PC-3 (cell line): Measurements from ENCODE around the gene SPSB4. TPM values are rescaled to one million over a fixed set of nuclear protein-coding genes. Genes with fewer than 3 reads are reported as not detected.

Experiments used
- ATAC-seq: fragments of 200-7000 bp; cut with Tn5 transposase; 2 replicates; pipeline ENCODE4 v1.9.1; 2020; ENCODE audit warnings: mild to moderate bottlenecking, moderate library complexity
- BruUV-seq: library from RNA; stranded (reverse); fragments of 400-500 nt; replicated peaks from 2 replicates; lab custom pipeline; 2021; lab: Mats Ljungman, UMichigan
- CTCF ChIA-PET: fragments of 300-600 bp; sonication (Branson Sonifier 250); formaldehyde crosslinking; loops from one replicate; lab custom pipeline; 2022; ENCODE audit warnings: antibody characterized with exemption; lab: Charles Lee
- POLR2A ChIA-PET: fragments of 300-600 bp; sonication (Branson Sonifier 250); formaldehyde crosslinking; loops from one replicate; lab custom pipeline; 2022; ENCODE audit warnings: antibody characterized with exemption; ENCODE audit not compliant: unreplicated experiment; lab: Charles Lee
- DNase-seq: peaks from one replicate; pipeline ENCODE4 v3.0.0-alpha.2; 2015
- H2AFZ ChIP-seq: fragments of 300-600 bp; sonication (generic); 2 replicates; pipeline ENCODE4 v1.6.0; 2016; ENCODE audit warnings: antibody characterized with exemption, low read length
- H3F3A ChIP-seq: fragments of 300-600 bp; sonication (generic); one replicate; pipeline ENCODE4 v1.6.0; 2017; ENCODE audit warnings: antibody characterized with exemption, low read length, control low read depth, mild to moderate bottlenecking; ENCODE audit not compliant: unreplicated experiment
- H3K27ac ChIP-seq: fragments of 300-600 bp; sonication (generic); 2 replicates; pipeline ENCODE4 v1.5.1; 2016; ENCODE audit warnings: mild to moderate bottlenecking, low read length
- H3K27me3 ChIP-seq: fragments of 300-600 bp; sonication (generic); 2 replicates; pipeline ENCODE4 v1.6.1; 2016; ENCODE audit warnings: low read length, mixed read lengths
- H3K36me3 ChIP-seq: fragments of 300-600 bp; sonication (generic); 2 replicates; pipeline ENCODE4 v1.6.1; 2016; ENCODE audit warnings: low read depth, mixed run types, low read length, mixed read lengths
- H3K4me1 ChIP-seq: fragments of 300-600 bp; sonication (generic); 2 replicates; pipeline ENCODE4 v1.5.1; 2016; ENCODE audit warnings: low read length; ENCODE audit not compliant: insufficient read depth
- H3K4me2 ChIP-seq: fragments of 300-600 bp; sonication (generic); 2 replicates; pipeline ENCODE4 v1.6.0; 2016; ENCODE audit warnings: low read length
- H3K4me3 ChIP-seq: fragments of 300-600 bp; sonication (generic); 2 replicates; pipeline ENCODE4 v1.5.1; 2016; ENCODE audit warnings: mild to moderate bottlenecking, low read length, mixed read lengths
- H3K79me2 ChIP-seq: fragments of 300-600 bp; sonication (generic); 2 replicates; pipeline ENCODE4 v1.6.1; 2017; ENCODE audit warnings: low read length, mixed read lengths
- H3K9ac ChIP-seq: fragments of 300-600 bp; sonication (generic); 2 replicates; pipeline ENCODE4 v1.6.0; 2016; ENCODE audit warnings: mild to moderate bottlenecking, low read length
- H3K9me2 ChIP-seq: fragments of 300-600 bp; sonication (generic); replicated peaks from 2 replicates; pipeline ENCODE4 v1.6.1; 2016; ENCODE audit warnings: mixed run types, low read length, mixed read lengths
- H3K9me3 ChIP-seq: fragments of 300-600 bp; sonication (generic); 2 replicates; pipeline ENCODE4 v1.6.1; 2016; ENCODE audit warnings: low read length, mixed read lengths
- H4K20me1 ChIP-seq: fragments of 300-600 bp; sonication (generic); 2 replicates; pipeline ENCODE4 v1.6.1; 2016; ENCODE audit warnings: low read length, mixed read lengths
- CTCF ChIP-seq: fragments of 300-600 bp; sonication (generic); conservative IDR thresholded peaks from 2 replicates; pipeline ENCODE4 v1.5.1; 2017; ENCODE audit warnings: antibody characterized with exemption, low read depth, mild to moderate bottlenecking, low read length
- EZH2 ChIP-seq: fragments of 300-600 bp; sonication (generic); IDR thresholded peaks from one replicate; pipeline ENCODE4 v1.6.1; 2017; ENCODE audit warnings: antibody characterized with exemption, mild to moderate bottlenecking, low read length; ENCODE audit not compliant: unreplicated experiment
- EZH2phosphoT487 ChIP-seq: fragments of 300-600 bp; sonication (generic); IDR thresholded peaks from 2 replicates; pipeline ENCODE4 v1.6.1; 2018; ENCODE audit warnings: mild to moderate bottlenecking, antibody characterized with exemption, low read length, borderline replicate concordance
- intact Hi-C: fragments of 100-400 bp; cut with micrococcal nuclease; formaldehyde crosslinking; loops from 2 replicates; pipeline ENCODE4 v1.9.0; 2023
- total RNA-seq: library from RNA; depleted of rRNA; stranded (reverse); fragments of >200 nt; gene quantifications from 2 replicates; pipeline ENCODE4 v1.2.3, GENCODE V29; 2014

Gene SPSB4
- total RNA-seq, 1 experiment from 2014 or later: not detected

- TF ChIP-seq CTCF (no peak), EZH2phosphoT487 (no peak), EZH2 (no peak)
- Histone ChIP-seq H3K4me1 (no peaks in the 10 kb centered on the region), H3K36me3 (no peaks in the 10 kb centered on the region), H3K4me2 (no peak overlapping the region), H3K27me3 (peaks cover 10% of the 10 kb centered on the region; the same call in 1 of the 2 replicates), H3K27ac (no peak overlapping the region), H3K9ac (no peak overlapping the region), H3K4me3 (no peak overlapping the region), H4K20me1 (no peaks in the 10 kb centered on the region), H3F3A (no peaks in the 10 kb centered on the region), H3K9me3 (no peaks in the 10 kb centered on the region), H2AFZ (no peak overlapping the region), H3K79me2 (no peaks in the 10 kb centered on the region), H3K9me2 (no peaks in the 10 kb centered on the region)
- intact Hi-C loops: no loop called here
- DNase-seq (no peak), ATAC-seq (no peak)
- ChIA-PET POLR2A (no interaction called here), CTCF (no interaction called here)
- no TSS peak for BruUV-seq
These were observed 71.4 kb downstream of the SPSB4 start for GRCh38 chr3:141122455-141123030.

GRCh38 chr3:141123677-141124410 is 72.7 kb downstream of the SPSB4 start:
- POLR2A ChIA-PET: no interaction called here
- BruUV-seq: no TSS peak
- Histone ChIP-seq H3K36me3 (no peaks in the 10 kb centered on the region), H3F3A (no peaks in the 10 kb centered on the region), H3K4me3 (no peak overlapping the region), H3K79me2 (no peaks in the 10 kb centered on the region), H2AFZ (no peak overlapping the region), H3K4me2 (no peak overlapping the region), H3K9me2 (no peaks in the 10 kb centered on the region), H3K4me1 (no peaks in the 10 kb centered on the region), H4K20me1 (no peaks in the 10 kb centered on the region), H3K27ac (no peak overlapping the region), H3K27me3 (peaks cover 10% of the 10 kb centered on the region; the same call in 1 of the 2 replicates), H3K9ac (no peak overlapping the region), H3K9me3 (no peaks in the 10 kb centered on the region)
- no peak for ATAC-seq
- CTCF ChIA-PET: no interaction called here
- TF ChIP-seq CTCF (no peak), EZH2 (no peak), EZH2phosphoT487 (no peak)
- intact Hi-C loops: no loop called here
- DNase-seq: no peak

GRCh38 chr3:141124715-141125114 is 73.6 kb downstream of the SPSB4 start:
- H3K4me3 ChIP-seq: no peak overlapping the region
- ChIA-PET CTCF (no interaction called here), POLR2A (no interaction called here)
- no peaks in the 10 kb centered on the region for H4K20me1 ChIP-seq
- no peaks in the 10 kb centered on the region for H3K9me2 ChIP-seq
- H3K36me3 ChIP-seq: no peaks in the 10 kb centered on the region
- no peak overlapping the region for H3K4me2 ChIP-seq
- DNase-seq (no peak), ATAC-seq (no peak)
- no TSS peak for BruUV-seq
- no peak overlapping the region for H3K9ac ChIP-seq
- H3K27ac ChIP-seq: no peak overlapping the region
- peaks cover 10% of the 10 kb centered on the region; the same call in 1 of the 2 replicates for H3K27me3 ChIP-seq
- H2AFZ ChIP-seq: no peak overlapping the region
- no peaks in the 10 kb centered on the region for H3K79me2 ChIP-seq
- no peaks in the 10 kb centered on the region for H3F3A ChIP-seq
- TF ChIP-seq EZH2phosphoT487 (no peak), CTCF (no peak), EZH2 (no peak)
- no peaks in the 10 kb centered on the region for H3K9me3 ChIP-seq
- no peaks in the 10 kb centered on the region for H3K4me1 ChIP-seq
- intact Hi-C loops: no loop called here
